ENCODE measurements around the gene TMEM107.
A peak's percentile ranks its signal among the peaks of the same experiment; 100 is the strongest.
"Not testable (repeated sequence)": the region's sequence is repeated elsewhere in the genome, so short reads cannot be mapped to it uniquely, and the experiment has no call there.

The TMEM107 gene

GRCh38 chr17:8189711-8190477 lies 13.7 kb upstream of the TMEM107 start, which contains the start of gene BORCS6:
Gene BORCS6 (minus strand): TSS chr17:8190180. CDS start chr17:8190140, 40 bp downstream.
- DNase-seq (ENCODE audit: low spot score) = peak; percentile 84

- no peak for DNase-seq (ENCODE audit: low spot score)
Measured at GRCh38 chr17:8189041-8189710, 13.0 kb upstream of the TMEM107 start.

GRCh38 chr17:8188263-8188839 lies 12.2 kb upstream of the TMEM107 start:
- no peak for DNase-seq (ENCODE audit: low spot score)

DNA sequence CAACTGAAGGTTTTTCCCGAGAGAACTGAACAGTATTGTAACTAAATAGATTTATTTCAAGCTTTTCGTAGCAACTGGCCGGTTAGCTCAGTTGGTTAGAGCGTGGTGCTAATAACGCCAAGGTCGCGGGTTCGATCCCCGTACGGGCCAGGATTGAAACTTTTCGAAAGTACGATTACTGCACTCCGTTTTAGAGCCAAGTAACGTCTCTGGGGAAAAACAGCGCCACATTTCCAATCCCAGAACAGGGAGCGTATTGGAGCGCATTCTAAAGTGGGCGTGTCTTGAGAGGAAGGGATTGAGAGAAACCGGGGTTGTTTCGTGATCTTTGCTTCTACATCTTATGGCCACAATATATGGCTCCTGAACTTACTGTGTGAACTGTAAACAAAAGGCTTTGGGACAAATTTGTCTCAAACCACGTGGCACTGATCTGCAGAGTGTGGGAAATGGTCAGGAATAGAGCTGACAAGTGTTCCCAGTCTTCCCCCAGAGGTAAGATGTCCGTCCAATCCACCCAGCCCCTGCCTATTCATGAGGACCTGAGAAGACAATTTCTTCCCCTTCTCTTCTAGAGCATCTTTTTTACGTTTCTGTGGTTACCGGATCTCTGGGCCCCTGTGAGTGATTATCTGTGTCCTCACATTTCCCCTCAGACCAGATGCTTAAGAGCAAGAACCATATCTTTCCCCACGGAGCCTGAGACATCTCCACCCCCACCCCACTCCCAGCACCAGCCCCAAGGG lies 11.5 kb upstream of the TMEM107 start:
- DNase-seq (ENCODE audit: low spot score) = peak; percentile 60

DNA sequence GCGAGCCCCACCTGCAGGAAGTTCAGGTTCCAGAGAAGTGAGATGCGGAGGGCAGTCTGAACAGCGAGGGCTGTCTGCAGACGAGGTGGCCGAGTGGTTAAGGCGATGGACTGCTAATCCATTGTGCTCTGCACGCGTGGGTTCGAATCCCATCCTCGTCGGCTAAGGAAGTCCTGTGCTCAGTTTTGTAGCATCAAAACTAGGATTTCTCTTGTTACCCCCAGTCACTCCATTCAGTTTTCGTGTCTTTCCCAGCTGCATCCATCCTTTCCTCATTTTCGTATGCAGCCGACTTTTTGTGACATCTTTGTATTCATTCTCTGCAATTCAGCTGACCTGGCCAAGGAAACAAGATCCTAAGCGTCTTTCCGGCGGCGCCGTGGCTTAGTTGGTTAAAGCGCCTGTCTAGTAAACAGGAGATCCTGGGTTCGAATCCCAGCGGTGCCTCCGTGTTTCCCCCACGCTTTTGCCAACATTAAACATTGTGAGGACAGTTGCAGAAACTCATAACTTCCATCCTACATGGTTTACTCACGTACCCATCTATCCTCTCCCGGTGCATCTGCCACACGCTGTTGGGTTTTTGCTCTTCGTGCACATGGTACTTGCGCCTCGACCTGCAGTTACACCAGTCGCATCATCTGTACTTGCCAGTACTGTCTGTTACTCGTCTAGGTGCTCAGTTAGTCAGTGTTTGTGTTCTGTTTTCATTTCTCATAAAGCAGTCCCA lies 10.8 kb upstream of the TMEM107 start:
- no peak for DNase-seq (ENCODE audit: low spot score)

DNA sequence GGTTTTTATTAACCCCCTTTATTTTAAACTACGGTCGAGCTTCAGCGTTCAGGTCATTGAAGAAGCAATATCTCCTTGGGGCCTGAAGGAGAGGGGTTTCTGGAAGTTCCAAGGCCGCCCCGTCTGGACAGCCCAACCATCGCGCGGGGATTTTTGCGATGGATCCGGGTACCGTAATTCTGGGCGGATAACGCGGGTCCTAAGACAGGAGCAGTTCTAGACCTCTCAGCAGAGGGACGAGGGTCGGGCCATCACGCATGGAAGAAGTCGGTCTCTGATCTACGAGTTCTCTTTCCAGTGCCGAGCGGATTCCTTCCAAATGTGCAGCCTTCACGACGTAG lies 10.2 kb upstream of the TMEM107 start:
- no peak for DNase-seq (ENCODE audit: low spot score)

DNA sequence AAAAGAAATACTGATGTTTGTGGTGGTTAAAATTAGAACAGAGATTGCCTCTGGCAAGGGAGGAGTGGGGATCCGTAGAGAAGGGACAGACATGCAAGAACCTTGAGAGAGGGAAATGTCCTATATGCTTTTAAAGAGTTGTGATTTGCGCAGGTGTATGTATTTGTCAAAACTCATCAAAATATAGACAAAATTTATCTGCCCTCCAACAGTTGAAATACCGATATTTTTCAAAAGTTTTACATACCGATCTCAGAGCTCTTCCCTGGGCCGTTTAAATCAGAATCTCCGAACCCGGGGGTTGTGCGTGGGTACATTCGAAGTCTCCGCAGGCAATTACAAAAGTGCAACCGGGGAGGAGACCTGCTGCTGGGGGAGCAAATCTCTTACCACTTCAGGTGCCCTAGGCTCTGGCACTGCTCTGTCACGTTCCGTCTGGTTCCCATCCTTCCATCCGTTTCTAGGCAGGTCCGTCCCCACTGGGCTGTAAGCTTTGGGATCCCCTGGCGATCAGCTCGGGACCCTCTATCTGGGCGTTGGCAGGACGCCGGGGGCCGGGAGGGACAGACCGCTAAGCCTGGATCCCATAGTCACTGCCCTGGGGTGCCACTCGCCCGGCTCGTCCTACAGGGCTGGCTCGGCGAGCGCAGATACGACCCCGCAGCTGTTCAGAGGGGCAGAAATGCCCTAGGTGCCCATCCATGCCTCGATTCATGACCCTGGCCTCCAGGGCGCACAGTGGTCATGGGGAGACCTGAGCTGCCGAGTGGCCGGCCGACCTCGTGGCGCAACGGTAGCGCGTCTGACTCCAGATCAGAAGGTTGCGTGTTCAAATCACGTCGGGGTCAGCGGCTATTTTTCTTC lies 9.6 kb upstream of the TMEM107 start:
- peak; percentile 70 for DNase-seq (ENCODE audit: low spot score)

- DNase-seq (ENCODE audit: low spot score) = no peak
Measured at GRCh38 chr17:8176998-8177731, 985 bp upstream of the TMEM107 start.

DNA sequence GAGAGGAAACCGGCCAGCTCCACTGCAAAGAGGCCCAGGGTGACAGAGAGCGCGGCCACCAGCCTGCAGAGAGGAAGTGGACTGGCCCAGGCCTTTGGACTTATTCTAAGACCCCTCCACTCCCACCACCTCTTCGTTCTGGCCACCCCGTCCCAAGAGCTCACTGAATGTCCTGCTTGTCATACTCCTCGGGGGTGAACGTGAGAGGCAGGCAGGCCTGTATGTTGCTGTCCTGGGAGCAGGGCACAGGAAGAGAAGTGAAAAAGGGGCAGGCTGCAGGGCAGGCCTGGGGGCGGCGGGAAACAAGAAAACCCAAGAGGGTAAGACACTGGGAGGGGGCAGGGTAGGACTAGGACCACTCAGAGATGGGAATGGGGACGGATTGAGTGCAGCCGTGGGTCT lies 384 bp downstream of the TMEM107 start:
- no peak for DNase-seq (ENCODE audit: low spot score)

- DNase-seq (ENCODE audit: low spot score) = no peak
Measured at GRCh38 chr17:8173871-8174322, 2.3 kb downstream of the TMEM107 start.

DNA sequence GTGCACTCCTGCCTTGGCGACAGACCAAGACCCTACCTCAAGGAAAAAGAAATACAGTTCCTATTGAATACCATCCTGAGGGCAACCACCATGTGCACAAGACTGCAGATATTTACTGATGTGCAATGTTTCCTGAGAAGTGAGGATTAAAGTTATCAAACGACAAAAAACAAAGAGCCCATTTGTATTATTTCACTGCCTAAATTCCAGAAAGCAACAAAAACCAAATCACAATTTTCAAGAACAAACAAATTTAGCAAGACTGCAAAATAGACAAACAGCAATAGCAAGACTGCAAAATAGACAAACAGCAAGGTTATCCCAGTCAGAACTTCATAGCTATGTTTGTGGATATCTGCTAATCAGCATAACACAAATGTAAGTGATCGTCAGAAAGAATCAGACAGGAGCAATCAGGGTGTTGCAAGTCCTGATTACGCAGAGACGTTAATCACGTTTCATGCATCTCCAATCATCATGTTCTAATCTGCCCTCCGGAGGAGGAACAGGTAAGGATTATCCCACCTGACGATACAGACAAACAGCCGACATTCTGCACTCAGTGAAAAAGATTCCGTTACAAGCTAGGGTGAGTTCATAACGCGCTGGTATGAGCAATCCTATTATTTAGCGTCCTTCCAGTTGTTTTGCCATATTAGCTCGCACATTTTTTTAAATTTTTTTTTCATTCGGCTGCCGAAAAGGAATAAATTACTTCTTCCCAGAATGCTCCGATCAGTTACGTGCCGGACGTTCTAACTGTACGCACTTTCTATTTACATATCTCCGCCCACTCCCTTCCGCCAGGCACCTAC lies 2.9 kb downstream of the TMEM107 start:
- peak; percentile 68 for DNase-seq (ENCODE audit: low spot score)

DNA sequence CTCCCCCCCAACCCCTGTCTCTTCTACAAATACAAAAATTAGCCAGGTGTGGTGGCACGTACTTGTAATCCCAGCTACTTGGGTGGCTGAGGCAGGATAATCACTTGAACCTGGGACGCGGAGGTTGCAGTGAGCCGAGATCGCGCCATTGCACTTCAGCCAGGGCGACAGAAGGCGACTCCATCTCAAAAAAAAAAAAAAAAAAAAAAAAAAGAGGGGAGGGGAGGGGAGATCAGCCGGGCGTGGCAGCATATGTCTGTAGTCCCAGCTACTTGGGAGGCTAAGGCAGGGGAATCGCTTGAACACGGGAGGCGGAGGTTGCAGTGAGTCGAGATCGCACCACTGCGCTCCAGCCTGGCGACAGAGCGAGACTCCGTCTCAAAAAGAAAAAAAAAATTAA lies 6.0 kb downstream of the TMEM107 start:
- not testable (repeated sequence) for DNase-seq (ENCODE audit: low spot score)

DNA sequence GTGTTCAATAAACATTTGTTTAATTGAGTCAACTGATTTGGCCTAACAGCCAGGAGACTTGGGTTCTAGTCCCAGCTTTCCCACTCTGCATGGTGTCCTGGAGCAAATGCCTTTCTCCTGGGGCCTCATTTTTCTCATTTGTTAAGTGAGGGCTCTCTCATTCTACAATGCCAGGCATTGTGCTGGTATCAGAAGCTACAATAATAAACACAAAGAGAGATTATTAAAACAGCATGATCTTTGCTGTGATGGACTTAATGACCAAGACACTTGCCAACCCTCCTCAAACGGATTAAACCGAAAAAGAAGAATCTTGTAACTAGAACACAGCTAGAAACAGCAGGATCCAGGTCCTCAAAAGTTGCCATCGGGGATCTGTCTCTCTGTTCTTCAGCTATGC lies 8.7 kb downstream of the TMEM107 start:
- DNase-seq (ENCODE audit: low spot score) = no peak

DNA sequence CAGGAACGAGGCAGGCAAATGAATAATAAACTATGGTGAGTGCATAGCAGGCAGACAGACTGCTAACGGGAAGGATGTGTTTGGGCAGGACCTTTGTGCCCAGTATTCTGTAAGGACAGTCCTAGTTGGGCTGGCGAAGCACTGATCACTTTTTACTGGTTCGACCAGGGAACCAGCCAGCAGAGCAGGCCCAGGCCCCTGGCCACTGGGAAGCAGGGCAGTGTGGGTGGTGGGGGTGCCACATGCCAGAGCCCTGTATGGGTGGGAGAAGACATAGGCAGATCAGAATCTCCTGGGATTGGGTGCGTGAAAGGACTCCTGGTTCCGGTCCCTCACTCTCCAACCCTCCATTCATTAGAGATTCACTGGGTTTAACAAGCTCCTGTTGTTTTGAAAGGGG lies 9.4 kb downstream of the TMEM107 start:
- no peak for DNase-seq (ENCODE audit: low spot score)

- DNase-seq (ENCODE audit: low spot score) = no peak
Measured at GRCh38 chr17:8164815-8165131, 11.4 kb downstream of the TMEM107 start.

GRCh38 chr17:8163978-8164814 lies 12.0 kb downstream of the TMEM107 start:
- DNase-seq (ENCODE audit: low spot score) = no peak

DNA sequence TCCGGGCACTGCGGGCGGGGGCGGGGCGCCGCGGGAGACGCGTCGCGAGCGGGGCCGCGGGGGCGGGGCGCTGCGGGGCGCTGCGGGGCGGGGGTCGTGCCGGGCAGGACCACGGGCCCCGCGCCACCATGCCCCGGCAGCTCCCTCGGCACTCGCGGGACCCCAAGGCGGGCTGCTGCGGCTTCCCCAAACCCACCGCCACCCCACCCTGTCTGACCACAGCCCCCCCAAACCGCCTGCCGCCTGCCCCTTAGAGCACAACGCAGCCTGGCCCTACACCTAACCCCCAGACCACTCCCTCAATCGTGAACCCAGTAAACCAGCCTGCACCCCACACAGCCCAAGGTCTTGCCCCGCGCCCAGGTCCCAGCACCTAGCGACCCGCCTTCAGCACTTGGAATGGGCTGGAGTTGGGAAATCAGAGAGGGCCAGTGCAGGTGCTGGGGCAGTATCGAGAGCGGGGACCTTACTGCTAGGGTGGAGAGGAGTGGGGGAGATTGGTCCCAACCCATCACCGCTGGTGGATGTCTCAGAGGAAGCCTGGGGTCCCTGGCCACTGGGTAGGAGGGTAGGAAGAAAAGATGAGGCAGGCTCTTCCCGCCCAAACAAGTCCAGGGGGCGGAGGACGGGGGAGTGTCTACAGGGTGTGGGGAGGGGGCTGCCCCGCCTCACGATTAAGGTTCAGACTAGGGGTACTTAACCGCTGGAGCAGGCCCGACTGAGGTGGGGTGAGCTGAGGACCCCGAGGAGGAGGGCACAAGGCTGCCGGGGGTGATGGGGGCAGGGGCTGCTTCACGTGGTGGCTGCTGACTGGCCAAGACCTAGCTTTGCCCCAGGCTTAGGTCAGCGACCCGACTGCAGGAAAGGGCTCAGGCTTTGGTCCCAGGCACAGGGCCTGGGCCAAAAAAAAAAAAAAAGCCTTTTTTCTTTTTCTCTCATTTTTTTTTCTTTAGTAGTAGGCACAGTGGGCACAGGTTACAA lies 12.9 kb downstream of the TMEM107 start:
- DNase-seq (ENCODE audit: low spot score) = peak; percentile 74
